ENCODE measurements around the gene ZFHX2.

DNA sequence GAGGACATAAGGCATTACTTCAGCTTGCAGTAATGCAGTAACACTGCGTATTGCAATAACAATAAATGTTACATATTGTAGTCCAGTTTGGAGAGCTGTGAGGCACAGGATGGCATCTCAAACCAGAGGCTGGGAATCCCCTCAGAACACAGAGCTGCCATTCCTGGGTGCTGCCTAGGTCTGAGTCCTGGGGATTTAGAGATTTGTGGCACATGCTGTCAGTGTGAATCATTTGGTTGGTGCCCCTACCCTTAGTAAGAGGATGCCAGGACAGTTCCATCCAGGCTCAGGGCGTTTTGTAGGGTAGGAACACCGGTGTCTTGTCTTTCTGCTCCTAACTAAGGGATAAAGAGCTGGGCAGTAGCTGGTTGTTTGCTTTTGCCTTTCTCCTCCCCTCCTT, 22.5 kb downstream of the ZFHX2 start:
- no peak for TF ChIP-seq CEBPB (IDR thresholded peaks at IDR 0.05)
- TF ChIP-seq ZBTB7A (IDR thresholded peaks at IDR 0.05; ENCODE audit: low read depth), result no peak
- TF ChIP-seq USF1 (IDR thresholded peaks at IDR 0.05), result no peak
- TF ChIP-seq, protein P1, sequence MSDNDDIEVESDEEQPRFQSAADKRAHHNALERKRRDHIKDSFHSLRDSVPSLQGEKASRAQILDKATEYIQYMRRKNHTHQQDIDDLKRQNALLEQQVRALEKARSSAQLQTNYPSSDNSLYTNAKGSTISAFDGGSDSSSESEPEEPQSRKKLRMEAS (IDR thresholded peaks at IDR 0.05), result no peak
